Stimulated activated CD8-positive, alpha-beta memory T cell treated with anti-CD3 and anti-CD28 coated beads, Interleukin-2, amount 100 ng/mL, for 1 hour (primary cell): ENCODE measurements around the gene PRRC2A.

ENCODE experiments used
- DNase-seq, 2 donors: peaks; one replicate each; pipeline ENCODE4 v3.0.0-alpha.2; 2020; ENCODE audit warnings: low read depth in 2 of 2

Gene PRRC2A

GRCh38 chr6:31651602-31652191 lies 31.2 kb downstream of the PRRC2A start:
- DNase-seq = no peak

- DNase-seq = peak in 1 of 2 donors; percentile 73
Observed at GRCh38 chr6:31652925-31653724, 32.6 kb downstream of the PRRC2A start.

- DNase-seq = no peak
Observed at GRCh38 chr6:31654574-31655348, 34.2 kb downstream of the PRRC2A start.

GRCh38 chr6:31655349-31656237 lies 35.1 kb downstream of the PRRC2A start, which contains the start of gene APOM:
Gene APOM (plus strand): TSS chr6:31655894. CDS start chr6:31655967, 73 bp downstream.
- no peak for DNase-seq

GRCh38 chr6:31657406-31658157 lies 37.1 kb downstream of the PRRC2A start:
- no peak for DNase-seq

GRCh38 chr6:31658158-31658688 lies 37.7 kb downstream of the PRRC2A start:
- no peak for DNase-seq

GRCh38 chr6:31658983-31659648 lies 38.6 kb downstream of the PRRC2A start:
- DNase-seq = no peak

GRCh38 chr6:31659649-31660380 lies 39.3 kb downstream of the PRRC2A start:
- DNase-seq = no peak

- peak; percentile 58 to 64 for DNase-seq
Observed at GRCh38 chr6:31660381-31661261, 40.1 kb downstream of the PRRC2A start, which contains the start of gene C6orf47. Gene C6orf47 (minus strand): TSS chr6:31660778. CDS start chr6:31659947, 831 bp downstream.

GRCh38 chr6:31661262-31662123 lies 41.0 kb downstream of the PRRC2A start:
- no peak for DNase-seq

GRCh38 chr6:31662124-31662723 lies 41.7 kb downstream of the PRRC2A start:
- DNase-seq = no peak

GRCh38 chr6:31663126-31663960 lies 42.8 kb downstream of the PRRC2A start:
- no peak for DNase-seq

GRCh38 chr6:31663961-31664789 lies 43.7 kb downstream of the PRRC2A start:
- no peak for DNase-seq

- DNase-seq = peak; percentile 74 to 82
Observed at GRCh38 chr6:31664790-31665500, 44.4 kb downstream of the PRRC2A start, which contains the start of gene GPANK1. Gene GPANK1 (minus strand): TSS chr6:31664997. CDS start chr6:31664478, 519 bp downstream.
